Mesendoderm (in vitro differentiated cells): ENCODE results near the gene TRAIP.

Experiments used
- DNase-seq: peaks from one replicate; pipeline ENCODE4 v3.0.0; 2013
- H2AK5ac ChIP-seq: 2 replicates; pipeline ENCODE4 v1.6.1; 2013; ENCODE audit warnings: low read length, inconsistent platforms
- H2BK120ac ChIP-seq: 2 replicates; pipeline ENCODE4 v1.6.1; 2013; ENCODE audit warnings: low read depth, mild to moderate bottlenecking, low read length, moderate library complexity, mixed read lengths
- H2BK15ac ChIP-seq: replicated peaks from 2 replicates; pipeline ENCODE4 v1.6.1; 2013; ENCODE audit warnings: low read depth, mild to moderate bottlenecking, moderate library complexity
- H2BK5ac ChIP-seq: 2 replicates; pipeline ENCODE4 v1.6.1; 2013; ENCODE audit warnings: low read length, inconsistent platforms
- H3K18ac ChIP-seq: 2 replicates; pipeline ENCODE4 v1.6.1; 2013; ENCODE audit warnings: mild to moderate bottlenecking, low read length, mixed read lengths
- H3K23ac ChIP-seq: one replicate; pipeline ENCODE4 v1.6.1; 2013; ENCODE audit warnings: low read length
- H3K27ac ChIP-seq: 2 replicates; pipeline ENCODE4 v1.5.1; 2013; ENCODE audit warnings: low read depth, mild to moderate bottlenecking, inconsistent platforms, low read length, moderate library complexity
- H3K27me3 ChIP-seq: 2 replicates; pipeline ENCODE4 v1.6.1; 2013; ENCODE audit warnings: low read length, control low read depth, mild to moderate bottlenecking, inconsistent platforms; ENCODE audit not compliant: insufficient read depth, poor library complexity
- H3K36me3 ChIP-seq: 2 replicates; pipeline ENCODE4 v1.6.1; 2013; ENCODE audit warnings: low read length, inconsistent platforms; ENCODE audit not compliant: control insufficient read depth, insufficient read depth
- H3K4ac ChIP-seq: one replicate; pipeline ENCODE4 v1.6.1; 2013; ENCODE audit warnings: low read depth, mild to moderate bottlenecking, low read length, moderate library complexity
- H3K4me1 ChIP-seq: 2 replicates; pipeline ENCODE4 v1.6.1; 2013; ENCODE audit warnings: low read depth, low read length, inconsistent platforms; ENCODE audit not compliant: control insufficient read depth
- H3K4me2 ChIP-seq: 2 replicates; pipeline ENCODE4 v1.6.1; 2013; ENCODE audit warnings: low read length
- H3K4me3 ChIP-seq: 2 replicates; pipeline ENCODE4 v1.5.1; 2013; ENCODE audit warnings: mild to moderate bottlenecking, low read length
- H3K56ac ChIP-seq: one replicate; pipeline ENCODE4 v1.6.1; 2013; ENCODE audit warnings: low read length
- H3K79me1 ChIP-seq: 2 replicates; pipeline ENCODE4 v1.6.1; 2013; ENCODE audit warnings: low read length, inconsistent platforms
- H3K79me2 ChIP-seq: 2 replicates; pipeline ENCODE4 v1.6.1; 2013; ENCODE audit warnings: mild to moderate bottlenecking, low read length; ENCODE audit not compliant: control insufficient read depth, insufficient read depth
- H3K9ac ChIP-seq: 2 replicates; pipeline ENCODE4 v1.6.1; 2013; ENCODE audit warnings: low read length, inconsistent platforms
- H4K5ac ChIP-seq: one replicate; pipeline ENCODE4 v1.6.1; 2013; ENCODE audit warnings: low read length
- H4K8ac ChIP-seq: one replicate; pipeline ENCODE4 v1.6.1; 2013; ENCODE audit warnings: low read depth, mild to moderate bottlenecking, control low read depth, low read length, moderate library complexity
- WGBS: extraction: QIAGEN DNeasy Blood & Tissue Kit; methylation state at CpG from one replicate; pipeline ENCODE4 v1.1.7; 2013; ENCODE audit warnings: low lambda C conversion rate, missing lambda C conversion rate; ENCODE audit not compliant: insufficient coverage; ENCODE audit errors: extremely low coverage; 5-methylcytosine and 5-hydroxymethylcytosine counted together

TRAIP gene

DNA sequence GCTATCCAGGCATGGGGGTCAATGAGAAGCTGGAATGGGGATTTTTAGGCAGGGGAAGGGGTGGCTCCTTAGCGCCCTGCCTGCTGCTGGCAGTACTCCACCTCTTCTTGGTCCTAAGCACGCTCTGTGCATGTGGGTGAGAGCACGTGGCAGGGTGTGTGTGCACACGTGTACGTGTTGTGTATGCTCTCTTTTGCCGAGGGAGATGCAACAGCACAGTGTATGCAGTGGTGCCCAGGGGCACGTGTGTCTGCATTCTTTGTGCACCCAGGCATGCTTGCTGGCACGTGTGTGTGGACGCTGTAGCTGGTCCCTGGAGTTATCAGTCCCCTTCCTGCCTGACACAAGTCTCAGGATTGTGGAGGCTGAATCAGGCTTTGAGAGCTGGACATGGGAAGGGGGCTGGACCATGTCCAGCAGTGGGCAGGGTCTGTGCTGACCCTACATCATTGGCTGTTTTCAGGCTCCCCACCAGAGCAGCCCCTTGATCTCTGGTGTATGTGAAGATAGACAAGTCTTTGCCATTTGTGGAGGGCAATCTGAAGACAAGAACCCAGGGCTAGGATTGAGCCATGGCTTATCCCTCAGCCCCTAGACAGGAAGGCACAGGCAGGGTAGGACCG, 15.3 kb upstream of the TRAIP start:
- WGBS = no CpG with 5 or more reads among the region's 10 CpGs
- Histone ChIP-seq H3K4me1 (peaks cover 4% of the 10 kb centered on the region), H2BK120ac (no peak overlapping the region), H2BK5ac (no peak overlapping the region), H3K4me3 (no peak overlapping the region), H4K5ac (no peak overlapping the region), H3K18ac (no peak overlapping the region), H3K4ac (no peak overlapping the region), H3K79me1 (no peaks in the 10 kb centered on the region), H3K27me3 (no peaks in the 10 kb centered on the region), H3K36me3 (no peaks in the 10 kb centered on the region), H3K4me2 (no peak overlapping the region), H3K23ac (no peak overlapping the region), H3K56ac (no peak overlapping the region), H4K8ac (no peak overlapping the region), H3K9ac (no peak overlapping the region), H3K79me2 (no peaks in the 10 kb centered on the region), H2BK15ac (no peak overlapping the region), H3K27ac (no peak overlapping the region), H2AK5ac (no peak overlapping the region)
- no peak for DNase-seq

DNA sequence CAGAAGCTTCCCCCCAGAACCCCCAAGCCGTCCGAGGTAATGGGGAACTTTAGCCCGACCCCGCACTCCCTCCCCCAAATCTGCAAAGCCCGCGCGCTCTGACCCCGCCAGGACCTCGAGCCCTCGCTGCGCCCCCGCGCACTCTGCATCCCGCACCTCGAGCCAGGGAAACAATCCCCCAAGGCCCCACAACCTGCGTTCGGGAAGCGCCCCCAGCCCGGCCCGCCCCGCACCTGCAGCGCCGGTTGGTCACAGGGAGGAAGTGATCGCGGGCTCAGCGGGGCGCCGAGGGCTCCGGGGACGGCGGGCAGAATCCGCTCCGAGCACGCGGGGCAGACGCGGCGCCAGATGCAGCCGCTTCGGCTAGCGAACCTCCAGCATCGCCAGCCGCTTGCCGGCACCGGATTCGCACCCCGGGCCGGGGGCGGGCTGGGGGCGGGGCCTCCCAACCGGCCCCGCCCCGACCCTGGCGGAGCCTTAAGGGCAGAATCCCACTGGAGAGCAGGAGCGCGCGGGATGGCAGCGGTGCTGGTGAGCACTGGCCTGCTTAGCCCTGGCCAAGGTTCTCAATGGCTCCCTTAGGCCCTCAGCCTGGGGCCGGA, 13.3 kb upstream of the TRAIP start, which contains the start of gene CAMKV:
Gene CAMKV (minus strand): TSS at position 382 of the 602 bp plus-strand sequence. CDS start 7,518 bp downstream, outside the sequence.
- peak; percentile 58 for DNase-seq
- Histone ChIP-seq H3K56ac (peak within 1 kb of the TSS; percentile 46), H3K4me1 (peaks cover 4% of the 10 kb centered on the region), H2BK120ac (no peak within 1 kb of the TSS), H3K79me1 (no peaks in the 10 kb centered on the region), H3K79me2 (no peaks in the 10 kb centered on the region), H3K9ac (peak within 1 kb of the TSS; percentile 19), H3K27me3 (no peaks in the 10 kb centered on the region), H2AK5ac (no peak within 1 kb of the TSS), H3K27ac (no peak within 1 kb of the TSS), H3K36me3 (no peaks in the 10 kb centered on the region), H3K18ac (no peak within 1 kb of the TSS), H4K5ac (no peak within 1 kb of the TSS), H2BK5ac (no peak within 1 kb of the TSS), H3K23ac (no peak within 1 kb of the TSS), H3K4ac (no peak within 1 kb of the TSS), H4K8ac (no peak within 1 kb of the TSS), H2BK15ac (no peak within 1 kb of the TSS), H3K4me2 (peak within 1 kb of the TSS; percentile 77), H3K4me3 (no peak within 1 kb of the TSS)
- WGBS = no CpG with 5 or more reads among the region's 59 CpGs

DNA sequence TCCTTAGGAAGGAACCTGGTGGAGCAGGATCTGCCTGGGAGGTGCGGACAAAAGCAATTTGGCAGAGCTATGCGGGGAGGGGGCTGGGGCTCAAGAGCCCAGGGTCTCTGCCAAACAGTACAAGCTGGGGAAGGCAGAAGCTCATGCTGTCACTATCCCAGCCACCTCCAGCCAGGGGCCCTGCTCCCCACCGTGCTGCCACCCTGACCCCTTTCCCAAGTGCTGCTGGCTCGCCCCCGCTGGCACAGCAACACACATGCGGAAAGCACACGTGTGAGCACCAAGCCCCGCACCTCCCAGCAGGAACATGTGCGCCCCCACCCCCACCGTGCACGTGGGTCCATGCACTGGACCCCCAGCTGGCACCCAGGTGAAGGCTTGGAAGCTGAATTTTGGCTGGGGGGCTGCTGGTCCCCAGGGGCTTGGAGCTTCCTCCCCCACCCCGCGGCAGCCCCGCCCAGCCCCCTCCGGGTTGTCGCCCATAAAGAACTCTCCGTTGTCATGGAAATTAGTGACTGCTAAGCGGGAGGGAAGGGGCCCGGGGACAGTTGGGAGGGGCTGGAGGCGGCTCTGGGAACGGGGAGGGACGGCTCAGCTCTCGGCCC, 12.6 kb upstream of the TRAIP start:
- no peaks in the 10 kb centered on the region for H3K79me2 ChIP-seq
- no peaks in the 10 kb centered on the region for H3K27me3 ChIP-seq
- H4K5ac ChIP-seq = no peak overlapping the region
- H3K4me2 ChIP-seq = peak overlapping the region; percentile 77
- H3K36me3 ChIP-seq = no peaks in the 10 kb centered on the region
- H3K18ac ChIP-seq = no peak overlapping the region
- H3K79me1 ChIP-seq = no peaks in the 10 kb centered on the region
- H2BK120ac ChIP-seq = no peak overlapping the region
- H3K4me1 ChIP-seq = peaks cover 4% of the 10 kb centered on the region
- no peak overlapping the region for H4K8ac ChIP-seq
- no peak overlapping the region for H3K23ac ChIP-seq
- no peak overlapping the region for H2BK5ac ChIP-seq
- no peak overlapping the region for H3K4ac ChIP-seq
- H3K9ac ChIP-seq = no peak overlapping the region
- H3K56ac ChIP-seq = peak overlapping the region; percentile 46
- no peak overlapping the region for H3K4me3 ChIP-seq
- peak; percentile 59 for DNase-seq
- no peak overlapping the region for H2BK15ac ChIP-seq
- H2AK5ac ChIP-seq = no peak overlapping the region
- no peak overlapping the region for H3K27ac ChIP-seq
- WGBS = no CpG with 5 or more reads among the region's 23 CpGs

DNA sequence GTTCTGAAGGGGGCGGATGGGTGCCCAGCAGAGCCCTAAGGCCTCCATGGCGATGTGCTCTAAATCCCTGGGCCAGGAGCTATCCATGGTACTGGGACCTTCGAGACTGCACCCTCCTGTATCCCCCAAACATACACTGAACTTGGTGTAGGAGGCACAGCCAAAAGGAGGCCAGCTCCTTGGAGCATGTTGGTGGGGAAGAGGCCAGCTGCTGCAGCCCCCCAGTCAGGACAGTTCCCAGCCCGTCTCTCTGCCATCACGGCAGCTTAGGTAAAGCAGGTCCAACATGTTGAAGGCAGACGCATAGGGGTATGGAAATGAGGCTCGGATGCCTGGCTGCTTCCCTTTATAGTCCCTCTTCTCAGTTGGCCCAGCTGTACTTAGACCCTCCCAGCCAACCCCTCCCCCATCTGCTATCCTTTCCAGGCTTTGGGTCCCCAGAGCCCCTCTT, 11.5 kb upstream of the TRAIP start:
- Histone ChIP-seq H4K8ac (no peak overlapping the region), H4K5ac (no peak overlapping the region), H2BK120ac (no peak overlapping the region), H3K27me3 (no peaks in the 10 kb centered on the region), H2BK5ac (no peak overlapping the region), H3K79me1 (no peaks in the 10 kb centered on the region), H2BK15ac (no peak overlapping the region), H3K4me3 (no peak overlapping the region), H3K27ac (no peak overlapping the region), H3K56ac (no peak overlapping the region), H3K79me2 (no peaks in the 10 kb centered on the region), H3K4ac (no peak overlapping the region), H2AK5ac (no peak overlapping the region), H3K23ac (no peak overlapping the region), H3K36me3 (no peaks in the 10 kb centered on the region), H3K4me1 (peaks cover 4% of the 10 kb centered on the region), H3K18ac (no peak overlapping the region), H3K4me2 (no peak overlapping the region), H3K9ac (no peak overlapping the region)
- peak; percentile 85 for DNase-seq
- WGBS = no CpG with 5 or more reads among the region's 7 CpGs

DNA sequence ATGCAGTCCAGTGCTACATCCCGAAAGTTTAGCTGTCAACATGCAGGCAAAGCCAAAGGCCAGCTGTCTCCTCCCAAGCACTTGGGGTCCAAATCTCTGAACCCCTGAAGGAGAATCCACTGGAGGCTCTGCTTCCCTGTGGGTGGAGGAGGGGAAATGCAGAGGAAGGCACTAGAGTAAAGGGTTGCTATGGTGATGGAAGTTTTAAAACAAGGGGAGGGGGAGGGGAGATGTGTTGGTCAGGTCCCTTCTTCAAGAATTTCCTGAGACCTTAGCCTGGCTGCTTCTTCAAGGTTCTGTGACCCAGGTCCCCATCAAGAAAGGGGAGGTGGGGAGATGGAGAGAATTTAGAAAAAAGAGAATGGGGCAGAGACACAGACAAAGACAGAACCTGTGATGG, 11.0 kb upstream of the TRAIP start:
- DNase-seq = peak; percentile 45
- Histone ChIP-seq H3K56ac (no peak overlapping the region), H4K5ac (no peak overlapping the region), H2BK5ac (no peak overlapping the region), H3K79me1 (no peaks in the 10 kb centered on the region), H2BK15ac (no peak overlapping the region), H3K4me2 (no peak overlapping the region), H3K4me3 (no peak overlapping the region), H3K23ac (no peak overlapping the region), H3K9ac (no peak overlapping the region), H3K4me1 (peaks cover 4% of the 10 kb centered on the region), H2AK5ac (no peak overlapping the region), H3K4ac (no peak overlapping the region), H3K79me2 (no peaks in the 10 kb centered on the region), H3K36me3 (no peaks in the 10 kb centered on the region), H2BK120ac (no peak overlapping the region), H3K18ac (no peak overlapping the region), H4K8ac (no peak overlapping the region), H3K27me3 (no peaks in the 10 kb centered on the region), H3K27ac (no peak overlapping the region)
- no CpG with 5 or more reads among the region's 1 CpG for WGBS
